ENCODE measurements around the gene INIP.
"Not testable (repeated sequence)": the region's sequence is repeated elsewhere in the genome, so short reads cannot be mapped to it uniquely, and the experiment has no call there.

The INIP gene

GRCh38 chr9:112680731-112681402, 37.0 kb downstream of the INIP start:
- TF ChIP-seq, protein P1, sequence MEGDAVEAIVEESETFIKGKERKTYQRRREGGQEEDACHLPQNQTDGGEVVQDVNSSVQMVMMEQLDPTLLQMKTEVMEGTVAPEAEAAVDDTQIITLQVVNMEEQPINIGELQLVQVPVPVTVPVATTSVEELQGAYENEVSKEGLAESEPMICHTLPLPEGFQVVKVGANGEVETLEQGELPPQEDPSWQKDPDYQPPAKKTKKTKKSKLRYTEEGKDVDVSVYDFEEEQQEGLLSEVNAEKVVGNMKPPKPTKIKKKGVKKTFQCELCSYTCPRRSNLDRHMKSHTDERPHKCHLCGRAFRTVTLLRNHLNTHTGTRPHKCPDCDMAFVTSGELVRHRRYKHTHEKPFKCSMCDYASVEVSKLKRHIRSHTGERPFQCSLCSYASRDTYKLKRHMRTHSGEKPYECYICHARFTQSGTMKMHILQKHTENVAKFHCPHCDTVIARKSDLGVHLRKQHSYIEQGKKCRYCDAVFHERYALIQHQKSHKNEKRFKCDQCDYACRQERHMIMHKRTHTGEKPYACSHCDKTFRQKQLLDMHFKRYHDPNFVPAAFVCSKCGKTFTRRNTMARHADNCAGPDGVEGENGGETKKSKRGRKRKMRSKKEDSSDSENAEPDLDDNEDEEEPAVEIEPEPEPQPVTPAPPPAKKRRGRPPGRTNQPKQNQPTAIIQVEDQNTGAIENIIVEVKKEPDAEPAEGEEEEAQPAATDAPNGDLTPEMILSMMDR (IDR thresholded peaks at IDR 0.05; ENCODE audit: control insufficient read depth, extremely low read depth, insufficient read depth) = no peak
- DNase-seq (ENCODE audit: low read depth) = no peak
- no peak overlapping the region for H3K4me3 ChIP-seq (ENCODE audit: low read depth, low read length)

DNA sequence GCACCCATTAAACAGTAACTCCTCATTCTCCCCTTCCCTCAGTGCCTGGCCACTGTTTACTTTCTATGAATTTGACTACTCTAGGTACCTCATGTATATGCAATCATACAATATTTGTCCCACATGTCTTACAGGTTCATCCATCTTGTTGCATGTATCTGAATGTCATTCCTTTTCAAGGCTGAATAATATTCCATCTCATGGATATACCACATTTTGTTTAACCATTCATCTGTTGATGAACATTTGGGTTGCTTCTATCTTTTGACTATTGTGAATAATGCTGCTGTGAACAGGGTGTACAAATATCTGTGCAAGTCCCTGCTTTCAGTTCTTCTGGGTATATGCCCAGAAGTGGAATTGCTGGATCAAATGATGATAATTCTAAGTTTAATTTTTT, 40.9 kb downstream of the INIP start:
- no peak overlapping the region for H3K4me3 ChIP-seq (ENCODE audit: low read depth, low read length)
- TF ChIP-seq, protein P1 (IDR thresholded peaks at IDR 0.05; ENCODE audit: control insufficient read depth, extremely low read depth, insufficient read depth) = no peak
- DNase-seq (ENCODE audit: low read depth) = no peak

DNA sequence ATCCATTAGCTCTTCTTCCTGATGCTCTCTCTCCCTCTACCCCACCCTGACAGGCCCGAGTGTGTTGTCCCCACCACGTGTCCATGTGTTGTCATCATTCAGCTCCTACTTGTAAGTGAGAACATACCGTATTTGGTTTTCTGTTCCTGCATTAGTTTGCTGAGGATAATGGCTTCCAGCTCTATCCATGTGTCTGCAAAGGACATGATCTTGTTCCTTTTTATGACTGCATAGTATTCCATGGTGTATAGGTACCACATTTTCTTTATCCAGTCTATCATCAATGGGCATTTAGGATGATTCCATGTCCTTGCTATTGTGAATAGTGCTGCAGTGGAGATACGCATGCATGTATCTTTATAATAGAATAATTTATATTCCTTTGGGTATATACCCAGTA, 44.7 kb downstream of the INIP start:
- not testable (repeated sequence) for DNase-seq (ENCODE audit: low read depth); H3K4me3 ChIP-seq (ENCODE audit: low read depth, low read length)

DNA sequence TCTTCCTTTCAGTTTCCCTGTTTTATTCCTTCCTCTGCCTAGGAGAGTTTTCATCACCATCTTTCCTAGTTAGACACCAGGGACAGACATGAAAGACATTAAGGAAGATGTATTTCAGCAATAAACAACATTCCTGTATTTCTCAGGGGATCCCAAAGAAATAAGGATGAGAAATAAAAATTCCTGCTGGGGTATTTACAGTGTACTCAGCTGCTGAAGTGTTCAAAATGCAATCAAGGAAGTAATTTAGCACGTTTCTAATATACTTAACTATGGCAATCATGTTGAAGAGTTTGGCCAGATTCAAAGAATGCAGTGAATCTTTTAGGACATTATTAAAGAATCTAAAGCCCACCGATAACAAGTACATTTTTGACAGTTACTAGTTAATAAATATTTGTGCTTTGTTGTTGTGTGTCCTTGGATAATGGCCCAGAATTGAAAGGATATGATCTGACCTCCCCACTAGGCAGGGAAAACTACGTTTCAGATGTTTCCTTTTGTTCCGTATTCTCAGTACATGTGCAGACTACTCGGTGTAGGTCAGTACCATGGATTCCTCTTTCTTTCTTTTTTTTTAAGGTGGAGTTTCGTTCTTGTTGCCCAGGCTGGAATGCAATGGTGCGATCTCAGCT, 46.8 kb downstream of the INIP start:
- TF ChIP-seq, protein P1 (IDR thresholded peaks at IDR 0.05; ENCODE audit: control insufficient read depth, extremely low read depth, insufficient read depth) = no peak
- DNase-seq (ENCODE audit: low read depth) = no peak
- no peak overlapping the region for H3K4me3 ChIP-seq (ENCODE audit: low read depth, low read length)

DNA sequence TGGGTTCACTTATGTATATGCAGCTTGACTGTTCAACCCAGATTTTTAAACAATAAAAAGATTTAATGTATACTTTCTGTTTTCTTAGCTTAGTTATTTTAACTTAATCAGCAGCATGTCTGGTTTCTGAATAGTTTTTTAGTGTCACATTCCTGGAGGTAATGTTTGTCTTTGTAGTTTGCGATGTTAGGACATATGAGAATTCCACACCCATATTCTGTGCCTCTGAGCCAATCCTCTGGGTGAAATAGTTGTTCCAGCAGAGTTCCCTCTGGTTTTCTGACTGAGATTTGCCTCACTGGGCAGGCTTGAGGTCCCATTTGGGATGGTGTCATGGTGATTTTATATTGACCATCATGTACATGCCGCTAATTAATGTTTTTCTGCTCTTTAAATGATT, 48.6 kb downstream of the INIP start:
- no peak for DNase-seq (ENCODE audit: low read depth)
- no peak overlapping the region for H3K4me3 ChIP-seq (ENCODE audit: low read depth, low read length)
- TF ChIP-seq, protein P1 (IDR thresholded peaks at IDR 0.05; ENCODE audit: control insufficient read depth, extremely low read depth, insufficient read depth) = no peak

GRCh38 chr9:112665347-112665746, 52.6 kb downstream of the INIP start:
- no peak overlapping the region for H3K4me3 ChIP-seq (ENCODE audit: low read depth, low read length)
- TF ChIP-seq, protein P1 (IDR thresholded peaks at IDR 0.05; ENCODE audit: control insufficient read depth, extremely low read depth, insufficient read depth) = peak; percentile 57
- no peak for DNase-seq (ENCODE audit: low read depth)

DNA sequence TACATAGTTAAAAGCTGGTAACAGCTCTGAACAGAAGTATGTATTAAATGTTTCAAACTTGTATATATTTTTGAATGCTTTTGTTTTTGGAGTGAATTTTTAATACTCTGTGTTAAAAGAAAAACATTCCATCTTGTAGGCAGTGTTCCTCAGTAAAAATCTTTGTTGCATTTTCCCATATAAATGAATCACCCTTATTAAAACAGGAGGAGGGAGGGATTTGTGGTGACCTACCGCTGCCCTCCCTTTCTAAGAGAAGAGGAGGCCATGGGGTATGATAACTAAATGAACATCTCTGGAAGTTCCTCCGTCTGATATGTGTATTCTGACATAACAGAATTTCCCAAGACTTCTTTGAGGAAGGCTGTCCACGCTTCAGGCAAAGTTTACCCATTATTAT, 53.4 kb downstream of the INIP start:
- DNase-seq (ENCODE audit: low read depth) = no peak
- TF ChIP-seq, protein P1 (IDR thresholded peaks at IDR 0.05; ENCODE audit: control insufficient read depth, extremely low read depth, insufficient read depth) = no peak
- H3K4me3 ChIP-seq (ENCODE audit: low read depth, low read length) = no peak overlapping the region

Measured in LNCaP clone FGC (cell line).